HEK293 (cell line): ENCODE measurements around the gene CPT1C.

Experiments used
- HOXA7 ChIP-seq: sonication (generic); formaldehyde crosslinking; IDR thresholded peaks from 2 replicates; pipeline ENCODE4 v1.8.1; 2022; ENCODE audit warnings: missing genetic modification reagents, borderline replicate concordance
- KLF10 ChIP-seq: fragments of 450-650 bp; IDR thresholded peaks from 2 replicates; pipeline ENCODE4 v1.5.1; 2018; ENCODE audit warnings: missing biosample characterization, mild to moderate bottlenecking, missing genetic modification characterization
- MZF1 ChIP-seq: fragments of 450-650 bp; formaldehyde crosslinking; IDR thresholded peaks from 2 replicates; pipeline ENCODE4 v1.5.1; 2017; ENCODE audit warnings: missing biosample characterization, missing genetic modification characterization, borderline replicate concordance
- ZBTB21 ChIP-seq: fragments of 450-650 bp; formaldehyde crosslinking; IDR thresholded peaks from 2 replicates; pipeline ENCODE4 v1.5.1; 2017; ENCODE audit warnings: missing biosample characterization, missing genetic modification characterization
- ZNF132 ChIP-seq: fragments of 450-650 bp; formaldehyde crosslinking; IDR thresholded peaks from 2 replicates; pipeline ENCODE4 v1.5.1; 2017; ENCODE audit warnings: missing biosample characterization, missing genetic modification characterization, borderline replicate concordance
- ZNF274 ChIP-seq, 2 experiments: fragments of 200-500 bp in 1 of 2; fragments of 450-650 bp in 1 of 2; sonication (Bioruptor generic) in 1 of 2; formaldehyde crosslinking in 1 of 2; IDR thresholded peaks; 2 replicates each; pipeline versions ENCODE4 v1.5.1 to v1.6.1; 2014 to 2016; ENCODE audit warnings: borderline replicate concordance in 1 of 2, inconsistent platforms in 1 of 2, low read length in 1 of 2, missing biosample characterization in 1 of 2, missing genetic modification characterization in 1 of 2
- ZNF510 ChIP-seq: fragments of 450-650 bp; formaldehyde crosslinking; IDR thresholded peaks from 2 replicates; pipeline ENCODE4 v1.5.1; 2018; ENCODE audit warnings: mild to moderate bottlenecking, missing genetic modification characterization, missing biosample characterization; ENCODE audit not compliant: insufficient replicate concordance
- ZNF530 ChIP-seq: fragments of 450-650 bp; formaldehyde crosslinking; IDR thresholded peaks from 2 replicates; pipeline ENCODE4 v1.5.1; 2016; ENCODE audit warnings: low read depth, missing biosample characterization, missing genetic modification characterization
- TF ChIP-seq, protein P1 (sequence below): fragments of 450-650 bp; formaldehyde crosslinking; IDR thresholded peaks from 2 replicates; pipeline ENCODE4 v1.5.1; 2016; ENCODE audit warnings: missing biosample characterization, missing genetic modification characterization
- TF ChIP-seq, protein P2 (sequence below): fragments of 450-650 bp; formaldehyde crosslinking; IDR thresholded peaks from 2 replicates; pipeline ENCODE4 v1.5.1; 2016; ENCODE audit warnings: missing biosample characterization, missing genetic modification characterization

DNA sequence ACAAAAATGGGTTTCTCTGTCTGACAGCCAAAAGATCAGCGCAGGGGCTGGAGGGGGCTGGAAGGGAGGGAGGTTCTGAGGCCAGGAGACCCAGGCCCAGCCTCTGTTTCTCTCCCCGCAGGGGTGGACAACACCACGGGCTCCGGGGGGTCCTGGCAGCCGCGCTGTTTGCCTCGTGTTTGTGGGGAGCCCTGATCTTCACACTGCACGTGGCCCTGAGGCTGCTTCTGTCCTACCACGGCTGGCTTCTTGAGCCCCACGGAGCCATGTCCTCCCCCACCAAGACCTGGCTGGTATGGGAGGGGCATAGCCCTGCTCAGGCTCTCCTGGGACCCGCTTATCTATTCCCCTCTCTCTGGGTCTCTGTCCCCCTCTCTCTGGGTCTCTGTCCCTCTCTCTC is 9.6 kb downstream of the CPT1C start:
- no peak for TF ChIP-seq KLF10
- TF ChIP-seq, protein P1, sequence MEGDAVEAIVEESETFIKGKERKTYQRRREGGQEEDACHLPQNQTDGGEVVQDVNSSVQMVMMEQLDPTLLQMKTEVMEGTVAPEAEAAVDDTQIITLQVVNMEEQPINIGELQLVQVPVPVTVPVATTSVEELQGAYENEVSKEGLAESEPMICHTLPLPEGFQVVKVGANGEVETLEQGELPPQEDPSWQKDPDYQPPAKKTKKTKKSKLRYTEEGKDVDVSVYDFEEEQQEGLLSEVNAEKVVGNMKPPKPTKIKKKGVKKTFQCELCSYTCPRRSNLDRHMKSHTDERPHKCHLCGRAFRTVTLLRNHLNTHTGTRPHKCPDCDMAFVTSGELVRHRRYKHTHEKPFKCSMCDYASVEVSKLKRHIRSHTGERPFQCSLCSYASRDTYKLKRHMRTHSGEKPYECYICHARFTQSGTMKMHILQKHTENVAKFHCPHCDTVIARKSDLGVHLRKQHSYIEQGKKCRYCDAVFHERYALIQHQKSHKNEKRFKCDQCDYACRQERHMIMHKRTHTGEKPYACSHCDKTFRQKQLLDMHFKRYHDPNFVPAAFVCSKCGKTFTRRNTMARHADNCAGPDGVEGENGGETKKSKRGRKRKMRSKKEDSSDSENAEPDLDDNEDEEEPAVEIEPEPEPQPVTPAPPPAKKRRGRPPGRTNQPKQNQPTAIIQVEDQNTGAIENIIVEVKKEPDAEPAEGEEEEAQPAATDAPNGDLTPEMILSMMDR (tag by site-specific recombination), result no peak
- TF ChIP-seq ZNF530 (tag by site-specific recombination), result no peak
- TF ChIP-seq HOXA7 (CRISPR knock-in tag), result no peak
- TF ChIP-seq ZBTB21 (tag by site-specific recombination), result no peak
- TF ChIP-seq, protein P2, sequence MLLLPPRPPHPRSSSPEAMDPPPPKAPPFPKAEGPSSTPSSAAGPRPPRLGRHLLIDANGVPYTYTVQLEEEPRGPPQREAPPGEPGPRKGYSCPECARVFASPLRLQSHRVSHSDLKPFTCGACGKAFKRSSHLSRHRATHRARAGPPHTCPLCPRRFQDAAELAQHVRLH (tag by site-specific recombination), result no peak
- TF ChIP-seq MZF1 (tag by site-specific recombination), result no peak
- no peak for TF ChIP-seq ZNF132 (tag by site-specific recombination)
- TF ChIP-seq ZNF510 (tag by site-specific recombination), result no peak
- no peak for TF ChIP-seq ZNF274 (IDR thresholded peaks at IDR 0.05; ENCODE audit: low read length)
- TF ChIP-seq ZNF274 (tag by site-specific recombination; IDR thresholded peaks at IDR 0.05; ENCODE audit: borderline replicate concordance), result no peak
